Measurements from ENCODE around the gene DTYMK. TPM values are rescaled to one million over a fixed set of nuclear protein-coding genes. Genes with fewer than 3 reads are reported as not detected.
A peak's percentile ranks its signal among the peaks of the same experiment; 100 is the strongest.

The DTYMK gene
- total RNA-seq, 1 experiment from 2014 or later: 162 TPM

- DNase-seq (ENCODE audit: low spot score): no peak
These were observed 19.9 kb upstream of the DTYMK start for GRCh38 chr2:241706537-241706936.

DNA sequence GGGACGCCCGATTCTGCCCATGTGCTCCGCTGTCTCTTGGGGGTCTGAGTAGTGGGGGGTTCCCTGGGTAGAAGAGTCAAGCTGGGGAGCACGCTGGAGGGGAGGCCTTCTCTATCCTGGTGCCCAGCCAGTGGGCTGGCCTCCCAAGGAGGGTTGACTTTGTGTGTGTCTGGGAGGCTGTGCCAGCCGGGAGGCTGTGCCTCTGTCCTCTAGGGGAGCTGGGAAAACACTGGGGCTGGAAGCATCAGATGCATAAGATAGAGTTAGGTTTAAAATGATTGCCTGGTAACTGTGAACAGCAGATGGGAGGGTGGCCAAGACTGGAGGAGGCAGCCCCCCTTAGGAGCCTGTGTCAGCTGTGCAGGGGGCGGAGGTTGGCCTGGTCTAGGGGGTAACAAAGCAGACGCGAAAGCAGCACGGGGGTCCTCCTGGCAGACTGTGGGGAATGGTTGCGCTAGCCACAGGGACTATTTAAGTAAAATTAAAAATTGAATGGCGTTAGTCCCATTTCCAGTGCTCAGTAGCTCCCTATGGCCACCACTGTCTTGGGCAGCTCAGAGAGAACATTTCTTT is 16.5 kb upstream of the DTYMK start:
- DNase-seq (ENCODE audit: low spot score): no peak

GRCh38 chr2:241702155-241703031 is 15.8 kb upstream of the DTYMK start:
- DNase-seq (ENCODE audit: low spot score): peak; percentile 88

- peak; percentile 94 for DNase-seq (ENCODE audit: low spot score)
These were observed 15.0 kb upstream of the DTYMK start, which contains the start of gene ING5 for GRCh38 chr2:241701399-241702154. TSS of gene ING5 (plus strand) at chr2:241702039. CDS start at chr2:241702066, 27 bp downstream.

DNA sequence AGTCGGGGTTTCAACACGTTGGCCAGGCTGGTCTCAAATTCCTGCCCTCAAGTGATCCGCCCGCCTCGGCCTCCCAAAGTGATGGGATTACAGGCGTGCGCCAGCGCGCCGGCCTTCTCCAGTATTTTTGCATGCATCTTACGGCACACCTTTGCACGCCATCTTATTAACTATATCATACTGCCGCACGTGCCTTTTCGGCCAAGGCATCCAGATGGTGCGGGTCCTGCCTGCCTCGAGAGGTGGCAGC is 14.5 kb upstream of the DTYMK start:
- DNase-seq (ENCODE audit: low spot score): no peak

GRCh38 chr2:241695651-241696050 is 9.0 kb upstream of the DTYMK start:
- no peak for DNase-seq (ENCODE audit: low spot score)

DNA sequence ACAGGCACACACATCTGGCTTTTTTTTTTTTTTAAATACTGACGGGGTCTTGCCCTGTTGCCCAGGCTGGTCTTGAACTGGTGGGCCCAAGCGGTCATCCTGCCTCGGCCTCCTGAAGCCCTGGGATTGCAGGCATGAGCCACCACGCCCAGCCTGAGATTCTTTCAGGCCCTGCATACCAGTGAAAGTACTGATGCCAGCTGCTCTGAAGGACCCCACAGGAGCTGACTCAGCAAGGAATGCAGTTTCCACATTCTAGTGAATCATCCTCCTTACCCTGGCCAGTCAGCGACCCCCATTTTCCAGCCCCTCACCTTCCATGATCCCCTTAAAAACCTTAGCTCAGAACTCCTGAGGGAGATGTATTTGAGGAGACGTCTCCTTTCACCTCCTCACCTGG is 5.8 kb upstream of the DTYMK start:
- DNase-seq (ENCODE audit: low spot score): no peak

GRCh38 chr2:241690202-241690717 is 3.6 kb upstream of the DTYMK start:
- no peak for DNase-seq (ENCODE audit: low spot score)

GRCh38 chr2:241689306-241689705 is 2.7 kb upstream of the DTYMK start:
- no peak for DNase-seq (ENCODE audit: low spot score)

- no peak for DNase-seq (ENCODE audit: low spot score)
These were observed 328 bp downstream of the DTYMK start for GRCh38 chr2:241686324-241686649.

DNA sequence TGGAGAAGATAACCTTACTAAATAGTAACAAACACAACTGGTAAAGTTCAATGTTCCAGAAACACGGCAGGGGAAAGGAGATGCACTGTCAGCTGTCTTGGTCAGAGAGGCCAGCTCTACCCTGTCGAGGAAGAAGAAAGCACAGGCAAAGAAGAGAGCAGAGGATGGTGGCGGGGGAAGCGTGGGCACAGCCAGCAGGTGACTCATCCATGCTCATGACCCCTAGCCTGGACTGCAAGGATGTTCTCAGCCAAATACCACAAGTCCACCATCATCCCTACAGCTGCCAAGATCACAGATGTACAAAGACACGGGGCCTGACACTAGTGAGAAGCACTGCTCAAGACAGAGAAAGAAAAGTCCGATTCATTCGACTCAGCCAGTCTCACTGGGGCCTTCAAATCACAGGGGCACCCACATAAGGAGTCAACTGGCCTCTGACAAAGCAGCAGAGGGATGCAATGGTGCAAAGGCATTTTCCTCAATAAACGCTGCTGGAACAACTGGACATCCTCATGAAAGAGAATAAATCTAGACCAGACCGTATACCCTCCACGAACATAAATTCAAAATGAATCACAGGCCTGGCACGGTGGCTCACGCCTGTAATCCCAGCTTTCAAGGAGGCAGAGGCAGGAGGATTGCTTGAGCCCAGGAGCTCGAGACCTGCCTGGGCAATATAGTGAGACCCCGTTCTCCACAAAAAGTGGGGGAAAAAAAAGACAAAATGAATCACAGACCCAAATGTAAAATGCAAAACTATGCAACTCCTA is 5.6 kb downstream of the DTYMK start:
- no peak for DNase-seq (ENCODE audit: low spot score)

GRCh38 chr2:241680044-241680443 is 6.6 kb downstream of the DTYMK start:
- no peak for DNase-seq (ENCODE audit: low spot score)

DNA sequence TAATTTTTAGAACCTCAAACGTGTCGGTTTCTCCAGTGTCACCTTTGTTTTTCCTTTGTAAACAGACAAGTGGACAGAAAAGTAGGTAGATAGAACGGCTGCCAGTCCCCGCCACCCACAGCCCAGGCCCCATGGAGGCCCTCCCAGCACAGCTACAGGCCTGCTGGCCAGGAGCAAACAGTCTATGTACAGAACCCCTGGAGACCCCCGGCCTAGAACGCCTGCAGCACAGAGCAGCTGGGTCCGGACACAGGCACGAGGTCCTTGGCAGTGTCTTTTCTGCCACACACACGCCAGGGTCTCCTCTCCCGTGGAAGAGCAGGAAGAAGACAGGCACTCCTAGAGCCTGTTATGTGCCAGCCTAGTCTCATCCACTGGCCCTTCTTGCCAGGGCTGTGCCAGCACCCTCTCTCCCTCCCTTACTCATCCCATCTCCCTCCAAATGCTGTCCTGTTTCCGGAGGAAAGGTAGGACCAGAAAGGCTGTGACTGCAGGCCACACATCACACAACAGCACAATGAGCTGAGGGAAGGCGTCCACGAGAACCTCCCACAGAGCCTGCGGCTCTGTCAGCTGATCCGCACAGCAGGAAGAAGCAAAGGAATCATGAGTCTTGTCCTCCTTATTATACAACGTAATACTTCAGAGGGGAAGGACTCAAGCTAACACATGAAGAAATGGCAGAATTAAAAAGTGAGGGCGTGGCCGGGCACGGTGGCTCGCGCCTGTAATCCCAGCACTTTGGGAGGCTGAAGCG is 7.7 kb downstream of the DTYMK start:
- no peak for DNase-seq (ENCODE audit: low spot score)

GRCh38 chr2:241678307-241678706 is 8.3 kb downstream of the DTYMK start:
- no peak for DNase-seq (ENCODE audit: low spot score)

DNA sequence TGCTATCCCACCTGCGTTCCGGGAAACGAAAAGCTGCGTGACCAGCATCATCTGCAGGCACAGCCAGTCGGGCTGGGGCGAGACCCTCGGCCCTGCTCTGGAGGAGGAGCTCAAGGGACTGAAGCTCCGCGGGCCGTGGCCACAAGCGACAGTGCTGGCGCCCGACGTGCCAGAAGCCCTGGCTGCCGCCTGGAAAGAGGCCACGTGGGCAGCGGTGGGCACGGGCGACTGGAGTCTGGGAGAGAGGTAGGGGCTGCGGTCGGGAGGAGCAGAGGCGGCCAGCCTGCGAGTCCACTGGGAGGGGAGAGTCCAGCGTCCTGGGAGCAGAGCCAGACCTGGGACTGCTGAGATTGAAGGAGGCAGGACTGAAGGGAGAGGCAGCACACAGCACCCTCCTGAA is 9.2 kb downstream of the DTYMK start:
- no peak for DNase-seq (ENCODE audit: low spot score)

- DNase-seq (ENCODE audit: low spot score): no peak
These were observed 9.9 kb downstream of the DTYMK start for GRCh38 chr2:241676665-241677064.

DNA sequence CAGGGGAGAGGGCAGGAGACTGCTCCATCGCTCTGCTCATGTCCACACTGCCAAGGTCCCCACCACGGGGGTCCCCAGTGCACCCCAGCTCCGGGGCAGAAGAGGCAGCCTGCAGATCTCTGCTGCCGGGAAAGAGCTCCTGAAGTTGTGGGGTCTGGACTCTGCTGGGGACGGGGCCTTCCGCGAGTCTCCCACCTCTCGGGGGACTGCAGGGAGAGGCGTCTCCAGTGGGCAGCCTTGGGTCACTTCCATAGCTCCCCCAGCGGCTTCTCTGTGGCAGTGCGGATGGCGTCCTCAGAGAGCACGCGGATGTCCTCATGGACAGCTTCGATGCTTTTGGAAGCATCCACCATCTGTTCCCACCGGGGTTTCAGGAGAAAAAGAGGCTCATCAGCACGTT is 10.7 kb downstream of the DTYMK start:
- DNase-seq (ENCODE audit: low spot score): no peak

GRCh38 chr2:241673797-241674725 is 12.6 kb downstream of the DTYMK start:
- no peak for DNase-seq (ENCODE audit: low spot score)

DNA sequence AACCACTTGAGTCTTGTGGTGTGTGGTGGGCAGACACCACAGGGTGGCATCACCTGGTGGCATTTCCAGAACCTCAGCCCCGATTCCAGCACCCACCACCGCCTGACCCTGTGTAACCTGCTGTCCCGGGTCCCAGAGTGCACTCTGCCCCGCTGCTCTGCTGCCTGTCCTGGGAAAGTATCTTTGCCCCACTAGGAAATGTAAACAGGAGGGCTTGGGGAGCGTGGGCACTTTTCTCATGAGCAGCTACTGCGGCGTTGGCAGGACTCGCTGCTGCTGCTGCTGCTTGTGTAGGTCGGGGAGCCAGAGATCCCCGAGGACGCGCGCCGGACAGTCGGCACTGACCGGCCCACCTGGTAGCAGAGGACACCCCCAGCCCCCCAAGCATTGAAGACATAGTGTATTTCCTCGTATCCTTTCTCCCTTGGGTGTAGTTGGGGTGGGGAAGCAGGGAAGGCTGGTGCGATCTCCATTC is 13.4 kb downstream of the DTYMK start:
- no peak for DNase-seq (ENCODE audit: low spot score)
